Measurements from ENCODE around the gene MSI2.

Gene MSI2

GRCh38 chr17:57372156-57372555 lies 115.8 kb downstream of the MSI2 start:
- Histone ChIP-seq H3K36me3 (ENCODE audit: insufficient read depth, low read length) (peaks cover 3% of the 10 kb centered on the region), H2AFZ (ENCODE audit: low read depth, low read length) (no peak overlapping the region), H3K27me3 (ENCODE audit: insufficient read depth, low read length) (no peaks in the 10 kb centered on the region), H3K4me3 (ENCODE audit: low read length) (no peak overlapping the region), H3K9me3 (ENCODE audit: low read length) (peaks cover 12% of the 10 kb centered on the region), H3K4me1 (ENCODE audit: insufficient read depth, low read length) (peaks cover 15% of the 10 kb centered on the region)

- no peak overlapping the region for H3K4me3 ChIP-seq (ENCODE audit: low read length)
- peaks cover 12% of the 10 kb centered on the region for H3K9me3 ChIP-seq (ENCODE audit: low read length)
- H3K4me1 ChIP-seq (ENCODE audit: insufficient read depth, low read length): peaks cover 15% of the 10 kb centered on the region
- H3K27me3 ChIP-seq (ENCODE audit: insufficient read depth, low read length): no peaks in the 10 kb centered on the region
- peaks cover 3% of the 10 kb centered on the region for H3K36me3 ChIP-seq (ENCODE audit: insufficient read depth, low read length)
- H2AFZ ChIP-seq (ENCODE audit: low read depth, low read length): no peak overlapping the region
Measured at GRCh38 chr17:57373048-57373447, 116.7 kb downstream of the MSI2 start.

- no peaks in the 10 kb centered on the region for H3K27me3 ChIP-seq (ENCODE audit: insufficient read depth, low read length)
- peaks cover 12% of the 10 kb centered on the region for H3K9me3 ChIP-seq (ENCODE audit: low read length)
- peaks cover 14% of the 10 kb centered on the region for H3K4me1 ChIP-seq (ENCODE audit: insufficient read depth, low read length)
- no peak overlapping the region for H2AFZ ChIP-seq (ENCODE audit: low read depth, low read length)
- no peak overlapping the region for H3K4me3 ChIP-seq (ENCODE audit: low read length)
- H3K36me3 ChIP-seq (ENCODE audit: insufficient read depth, low read length): peaks cover 3% of the 10 kb centered on the region
Measured at GRCh38 chr17:57373756-57374155, 117.4 kb downstream of the MSI2 start.

- Histone ChIP-seq H3K27me3 (ENCODE audit: insufficient read depth, low read length) (no peaks in the 10 kb centered on the region), H3K4me3 (ENCODE audit: low read length) (no peak overlapping the region), H3K4me1 (ENCODE audit: insufficient read depth, low read length) (peaks cover 17% of the 10 kb centered on the region), H3K9me3 (ENCODE audit: low read length) (peaks cover 12% of the 10 kb centered on the region), H2AFZ (ENCODE audit: low read depth, low read length) (no peak overlapping the region), H3K36me3 (ENCODE audit: insufficient read depth, low read length) (peaks cover 3% of the 10 kb centered on the region)
Measured at GRCh38 chr17:57375040-57375769, 118.9 kb downstream of the MSI2 start.

- H3K27me3 ChIP-seq (ENCODE audit: insufficient read depth, low read length): no peaks in the 10 kb centered on the region
- peaks cover 19% of the 10 kb centered on the region for H3K4me1 ChIP-seq (ENCODE audit: insufficient read depth, low read length)
- H3K9me3 ChIP-seq (ENCODE audit: low read length): peaks cover 12% of the 10 kb centered on the region
- H2AFZ ChIP-seq (ENCODE audit: low read depth, low read length): no peak overlapping the region
- H3K4me3 ChIP-seq (ENCODE audit: low read length): no peak overlapping the region
- peaks cover 3% of the 10 kb centered on the region for H3K36me3 ChIP-seq (ENCODE audit: insufficient read depth, low read length)
Measured at GRCh38 chr17:57375770-57376225, 119.5 kb downstream of the MSI2 start.

GRCh38 chr17:57377094-57377493 lies 120.8 kb downstream of the MSI2 start:
- peaks cover 3% of the 10 kb centered on the region for H3K36me3 ChIP-seq (ENCODE audit: insufficient read depth, low read length)
- H3K27me3 ChIP-seq (ENCODE audit: insufficient read depth, low read length): no peaks in the 10 kb centered on the region
- H2AFZ ChIP-seq (ENCODE audit: low read depth, low read length): no peak overlapping the region
- peaks cover 19% of the 10 kb centered on the region for H3K4me1 ChIP-seq (ENCODE audit: insufficient read depth, low read length)
- H3K9me3 ChIP-seq (ENCODE audit: low read length): peaks cover 12% of the 10 kb centered on the region
- no peak overlapping the region for H3K4me3 ChIP-seq (ENCODE audit: low read length)

- Histone ChIP-seq H3K27me3 (ENCODE audit: insufficient read depth, low read length) (no peaks in the 10 kb centered on the region), H2AFZ (ENCODE audit: low read depth, low read length) (no peak overlapping the region), H3K36me3 (ENCODE audit: insufficient read depth, low read length) (peaks cover 3% of the 10 kb centered on the region), H3K4me1 (ENCODE audit: insufficient read depth, low read length) (peaks cover 19% of the 10 kb centered on the region), H3K9me3 (ENCODE audit: low read length) (peaks cover 6% of the 10 kb centered on the region), H3K4me3 (ENCODE audit: low read length) (no peak overlapping the region)
Measured at GRCh38 chr17:57379237-57379894, 123.0 kb downstream of the MSI2 start.

GRCh38 chr17:57379895-57380434 lies 123.6 kb downstream of the MSI2 start:
- Histone ChIP-seq H3K4me3 (ENCODE audit: low read length) (no peak overlapping the region), H3K4me1 (ENCODE audit: insufficient read depth, low read length) (peaks cover 22% of the 10 kb centered on the region), H3K36me3 (ENCODE audit: insufficient read depth, low read length) (peaks cover 3% of the 10 kb centered on the region), H3K9me3 (ENCODE audit: low read length) (peaks cover 6% of the 10 kb centered on the region), H3K27me3 (ENCODE audit: insufficient read depth, low read length) (no peaks in the 10 kb centered on the region), H2AFZ (ENCODE audit: low read depth, low read length) (no peak overlapping the region)

- H3K36me3 ChIP-seq (ENCODE audit: insufficient read depth, low read length): no peaks in the 10 kb centered on the region
- H3K27me3 ChIP-seq (ENCODE audit: insufficient read depth, low read length): no peaks in the 10 kb centered on the region
- H3K4me1 ChIP-seq (ENCODE audit: insufficient read depth, low read length): peaks cover 22% of the 10 kb centered on the region
- peaks cover 5% of the 10 kb centered on the region for H3K9me3 ChIP-seq (ENCODE audit: low read length)
- no peak overlapping the region for H3K4me3 ChIP-seq (ENCODE audit: low read length)
- H2AFZ ChIP-seq (ENCODE audit: low read depth, low read length): no peak overlapping the region
Measured at GRCh38 chr17:57381498-57381897, 125.2 kb downstream of the MSI2 start.

GRCh38 chr17:57384219-57384618 lies 127.9 kb downstream of the MSI2 start:
- H3K27me3 ChIP-seq (ENCODE audit: insufficient read depth, low read length): no peaks in the 10 kb centered on the region
- H2AFZ ChIP-seq (ENCODE audit: low read depth, low read length): no peak overlapping the region
- H3K4me1 ChIP-seq (ENCODE audit: insufficient read depth, low read length): peaks cover 15% of the 10 kb centered on the region
- no peak overlapping the region for H3K4me3 ChIP-seq (ENCODE audit: low read length)
- no peaks in the 10 kb centered on the region for H3K36me3 ChIP-seq (ENCODE audit: insufficient read depth, low read length)
- peaks cover 13% of the 10 kb centered on the region for H3K9me3 ChIP-seq (ENCODE audit: low read length)

- Histone ChIP-seq H3K4me3 (ENCODE audit: low read length) (no peak overlapping the region), H3K36me3 (ENCODE audit: insufficient read depth, low read length) (no peaks in the 10 kb centered on the region), H2AFZ (ENCODE audit: low read depth, low read length) (no peak overlapping the region), H3K9me3 (ENCODE audit: low read length) (peaks cover 13% of the 10 kb centered on the region), H3K4me1 (ENCODE audit: insufficient read depth, low read length) (peaks cover 4% of the 10 kb centered on the region), H3K27me3 (ENCODE audit: insufficient read depth, low read length) (no peaks in the 10 kb centered on the region)
Measured at GRCh38 chr17:57385975-57386374, 129.7 kb downstream of the MSI2 start.

GRCh38 chr17:57387575-57387974 lies 131.3 kb downstream of the MSI2 start:
- Histone ChIP-seq H3K4me1 (ENCODE audit: insufficient read depth, low read length) (peaks cover 4% of the 10 kb centered on the region), H3K27me3 (ENCODE audit: insufficient read depth, low read length) (no peaks in the 10 kb centered on the region), H3K4me3 (ENCODE audit: low read length) (no peak overlapping the region), H2AFZ (ENCODE audit: low read depth, low read length) (no peak overlapping the region), H3K9me3 (ENCODE audit: low read length) (peaks cover 14% of the 10 kb centered on the region), H3K36me3 (ENCODE audit: insufficient read depth, low read length) (no peaks in the 10 kb centered on the region)

- peaks cover 5% of the 10 kb centered on the region for H3K36me3 ChIP-seq (ENCODE audit: insufficient read depth, low read length)
- H3K27me3 ChIP-seq (ENCODE audit: insufficient read depth, low read length): no peaks in the 10 kb centered on the region
- H2AFZ ChIP-seq (ENCODE audit: low read depth, low read length): no peak overlapping the region
- H3K4me1 ChIP-seq (ENCODE audit: insufficient read depth, low read length): peaks cover 4% of the 10 kb centered on the region
- H3K9me3 ChIP-seq (ENCODE audit: low read length): peaks cover 17% of the 10 kb centered on the region
- H3K4me3 ChIP-seq (ENCODE audit: low read length): no peak overlapping the region
Measured at GRCh38 chr17:57388131-57388725, 131.9 kb downstream of the MSI2 start.
